SK-N-SH treated with all-trans-retinoic acid at 6 μM for 48 hours (cell line): ENCODE measurements around the gene TNS3.

Experiments used
- ATAC-seq: fragments of 200-7000 bp; cut with Tn5 transposase; 3 replicates; pipeline ENCODE4 v1.9.1; 2020; ENCODE audit warnings: mild to moderate bottlenecking, moderate library complexity
- ARNTL ChIP-seq: fragments of 450-650 bp; formaldehyde crosslinking; IDR thresholded peaks from 2 replicates; pipeline ENCODE4 v1.5.0; 2020; ENCODE audit warnings: low read depth, mild to moderate bottlenecking, moderate library complexity, borderline replicate concordance
- BACH2 ChIP-seq: fragments of 250-450 bp; sonication (Bioruptor Pico); IDR thresholded peaks from 2 replicates; pipeline ENCODE4 v1.9.0; 2021; ENCODE audit warnings: mild to moderate bottlenecking, borderline replicate concordance
- CREB5 ChIP-seq: fragments of 250-450 bp; sonication (Bioruptor Pico); IDR thresholded peaks from 2 replicates; pipeline ENCODE4 v1.5.1; 2020; ENCODE audit warnings: low read depth, mild to moderate bottlenecking, moderate library complexity
- CSDC2 ChIP-seq: fragments of 250-450 bp; sonication (Bioruptor Pico); IDR thresholded peaks from 2 replicates; pipeline ENCODE4 v1.5.0; 2020; ENCODE audit warnings: mild to moderate bottlenecking, moderate library complexity
- CSRNP3 ChIP-seq: fragments of 250-450 bp; sonication (Bioruptor Pico); IDR thresholded peaks from 2 replicates; pipeline ENCODE4 v1.5.1; 2021; ENCODE audit warnings: mild to moderate bottlenecking, moderate library complexity
- ESRRG ChIP-seq: fragments of 250-450 bp; sonication (Bioruptor Pico); IDR thresholded peaks from 2 replicates; pipeline ENCODE4 v1.6.1; 2021; ENCODE audit warnings: mild to moderate bottlenecking
- ISL1 ChIP-seq: fragments of 250-450 bp; sonication (Bioruptor Pico); IDR thresholded peaks from 2 replicates; pipeline ENCODE4 v2.1.2; 2022; ENCODE audit warnings: mild to moderate bottlenecking, moderate library complexity
- OSR1 ChIP-seq: fragments of 250-450 bp; sonication (Bioruptor Pico); IDR thresholded peaks from 2 replicates; pipeline ENCODE4 v1.8.0; 2022; ENCODE audit warnings: moderate library complexity, mild to moderate bottlenecking, inconsistent platforms
- PATZ1 ChIP-seq: fragments of 250-450 bp; sonication (Bioruptor Pico); IDR thresholded peaks from 2 replicates; pipeline ENCODE4 v1.8.0; 2020; ENCODE audit warnings: mild to moderate bottlenecking, moderate library complexity, borderline replicate concordance
- POU6F1 ChIP-seq: fragments of 250-450 bp; sonication (Bioruptor Pico); IDR thresholded peaks from 2 replicates; pipeline ENCODE4 v1.8.0; 2021; ENCODE audit warnings: low read depth, mild to moderate bottlenecking, moderate library complexity, borderline replicate concordance
- PPARA ChIP-seq: fragments of 250-450 bp; sonication (Bioruptor Pico); IDR thresholded peaks from 2 replicates; pipeline ENCODE4 v1.5.0; 2020; ENCODE audit warnings: mild to moderate bottlenecking, borderline replicate concordance
- SNAI2 ChIP-seq: fragments of 250-450 bp; sonication (Bioruptor Pico); IDR thresholded peaks from 2 replicates; pipeline ENCODE4 v1.5.0; 2020; ENCODE audit warnings: mild to moderate bottlenecking, moderate library complexity
- TCF4 ChIP-seq: fragments of 250-450 bp; sonication (Bioruptor Pico); IDR thresholded peaks from 2 replicates; pipeline ENCODE4 v1.8.0; 2021; ENCODE audit warnings: mild to moderate bottlenecking, moderate library complexity, borderline replicate concordance
- TOX ChIP-seq: fragments of 250-450 bp; sonication (Bioruptor Pico); IDR thresholded peaks from 2 replicates; pipeline ENCODE4 v1.8.0; 2021; ENCODE audit warnings: mild to moderate bottlenecking, moderate library complexity, borderline replicate concordance
- TSHZ2 ChIP-seq: fragments of 250-450 bp; sonication (Bioruptor Pico); IDR thresholded peaks from 2 replicates; pipeline ENCODE4 v1.5.0; 2020; ENCODE audit warnings: mild to moderate bottlenecking, moderate library complexity
- ZC3H10 ChIP-seq: fragments of 250-450 bp; sonication (Bioruptor Pico); IDR thresholded peaks from 2 replicates; pipeline ENCODE4 v1.5.1; 2021; ENCODE audit warnings: mild to moderate bottlenecking, moderate library complexity
- ZFP30 ChIP-seq: fragments of 450-650 bp; formaldehyde crosslinking; IDR thresholded peaks from 2 replicates; pipeline ENCODE4 v1.5.0; 2022; ENCODE audit warnings: mild to moderate bottlenecking, moderate library complexity
- ZNF565 ChIP-seq: fragments of 450-650 bp; formaldehyde crosslinking; conservative IDR thresholded peaks from 2 replicates; pipeline ENCODE4 v1.5.0; 2020; ENCODE audit warnings: low read depth, mild to moderate bottlenecking, moderate library complexity
- ZNF70 ChIP-seq: fragments of 450-650 bp; formaldehyde crosslinking; IDR thresholded peaks from 2 replicates; pipeline ENCODE4 v1.5.0; 2020; ENCODE audit warnings: mild to moderate bottlenecking, moderate library complexity
- ZNF8 ChIP-seq: fragments of 450-650 bp; formaldehyde crosslinking; IDR thresholded peaks from 2 replicates; pipeline ENCODE4 v1.5.0; 2020; ENCODE audit warnings: mild to moderate bottlenecking, moderate library complexity

TNS3 gene

GRCh38 chr7:47528471-47528870 is 53.4 kb downstream of the TNS3 start:
- TF ChIP-seq CSRNP3 (no peak), ISL1 (CRISPR knock-in tag) (no peak)
- no peak for ATAC-seq

- ATAC-seq: no peak
- no peak for TF ChIP-seq ARNTL
- TF ChIP-seq ZNF70 (CRISPR knock-in tag): no peak
- no peak for TF ChIP-seq ESRRG (CRISPR knock-in tag)
- TF ChIP-seq TCF4 (CRISPR knock-in tag): no peak
- TF ChIP-seq ZC3H10 (CRISPR knock-in tag): no peak
- no peak for TF ChIP-seq ZFP30 (CRISPR knock-in tag)
These were observed 55.4 kb downstream of the TNS3 start for GRCh38 chr7:47526466-47526865.

- TF ChIP-seq CSRNP3: no peak
- no peak for TF ChIP-seq SNAI2 (CRISPR knock-in tag)
- no peak for TF ChIP-seq ESRRG (CRISPR knock-in tag)
- no peak for TF ChIP-seq ISL1 (CRISPR knock-in tag)
- TF ChIP-seq ZFP30 (CRISPR knock-in tag): no peak
- no peak for TF ChIP-seq ARNTL
- TF ChIP-seq ZNF8: no peak
- no peak for TF ChIP-seq PATZ1 (CRISPR knock-in tag)
- TF ChIP-seq ZNF70 (CRISPR knock-in tag): no peak
- no peak for TF ChIP-seq CREB5
- TF ChIP-seq TSHZ2 (CRISPR knock-in tag): no peak
- TF ChIP-seq OSR1: no peak
- no peak for TF ChIP-seq POU6F1 (CRISPR knock-in tag)
- no peak for TF ChIP-seq PPARA
- TF ChIP-seq ZNF565 (CRISPR knock-in tag): no peak
- TF ChIP-seq CSDC2 (CRISPR knock-in tag): no peak
- no peak for TF ChIP-seq TOX (CRISPR knock-in tag)
- no peak for TF ChIP-seq BACH2 (CRISPR knock-in tag)
- no peak for ATAC-seq
These were observed 56.8 kb downstream of the TNS3 start for GRCh38 chr7:47525066-47525623.
